ENCODE data around the gene BEND5. TPM values are rescaled to one million over a fixed set of nuclear protein-coding genes. Genes with fewer than 3 reads are reported as not detected.
A peak's percentile ranks its signal among the peaks of the same experiment; 100 is the strongest.

The BEND5 gene
- total and polyA plus RNA-seq, 2 of the 13 experiments (the other 11 are each of a cell fraction or from before 2014, with no cell fraction given): 0.11 TPM; not detected in 1

- TF ChIP-seq PLRG1 (conservative IDR thresholded peaks at IDR 0.05): no peak
Measured at GRCh38 chr1:48701445-48701844, 75.2 kb downstream of the BEND5 start (continued).

GRCh38 chr1:48697066-48697707, 79.5 kb downstream of the BEND5 start:
- H3K4me1 ChIP-seq (ENCODE audit: insufficient read depth, low read length): no peaks in the 10 kb centered on the region
- no TSS peak for BruUV-seq (replicated peaks)
- FAIRE-seq (peak; percentile 53), ATAC-seq (peak; percentile 78), DNase-seq (ENCODE audit: low spot score) (peak; percentile 21)
- no peaks in the 10 kb centered on the region for H3K79me2 ChIP-seq (ENCODE audit: insufficient read depth, low read length)
- H3K4me3 ChIP-seq (replicated peaks in 1 of 3; ENCODE audit: insufficient read depth in 1 of 3, low read depth in 2 of 3, low read length in 3 of 3): no peak overlapping the region
- 25% methylated on average over 2 of the region's 5 CpGs for WGBS (ENCODE audit: low lambda C conversion rate)
- H3K4me2 ChIP-seq (ENCODE audit: low read depth, low read length): no peak overlapping the region
- TF ChIP-seq XRCC5 (optimal IDR thresholded peaks at IDR 0.05; ENCODE audit: low read length) (peak; percentile 74), NR3C1 (CRISPR knock-in tag; IDR thresholded peaks at IDR 0.05) (no peak), ZNF784 (CRISPR knock-in tag; IDR thresholded peaks at IDR 0.05; ENCODE audit: borderline replicate concordance) (no peak), CTCF (CRISPR knock-in tag; IDR thresholded peaks at IDR 0.05) (peak; percentile 76), ZNF501 (CRISPR knock-in tag; IDR thresholded peaks at IDR 0.05) (no peak), STAG1 (CRISPR knock-in tag; IDR thresholded peaks at IDR 0.05) (peak; percentile 33), SMC3 (IDR thresholded peaks at IDR 0.05; ENCODE audit: low read length) (peak; percentile 68), ZNF562 (CRISPR knock-in tag; IDR thresholded peaks at IDR 0.05; ENCODE audit: borderline replicate concordance) (no peak), ZNF841 (CRISPR knock-in tag; IDR thresholded peaks at IDR 0.05; ENCODE audit: borderline replicate concordance) (no peak), ZNF558 (CRISPR knock-in tag; IDR thresholded peaks at IDR 0.05; ENCODE audit: borderline replicate concordance) (no peak)
- no peak overlapping the region for H3K9ac ChIP-seq (ENCODE audit: insufficient read depth, low read depth, low read length)
- intact Hi-C loops (cut with micrococcal nuclease; ENCODE audit: unreplicated experiment) (loop anchor here (1.0 kb wide), 1 partner anchor 125 kb away; no protein-coding TSS in a partner anchor), in situ Hi-C loops (cut with HindIII; ENCODE audit: extremely low pct_ligation_motif_present, low pct_unique_long_range_greater_than_20kb) (loop anchor here (10.0 kb wide), 1 partner anchor 122 kb away; no protein-coding TSS in a partner anchor)
- H2AFZ ChIP-seq (ENCODE audit: low read length): no peak overlapping the region
- no peaks in the 10 kb centered on the region for H3K36me3 ChIP-seq (replicated peaks in 1 of 2; ENCODE audit: control insufficient read depth in 1 of 2, insufficient read depth in 2 of 2, low read length in 2 of 2)
- POLR2A ChIA-PET: no interaction called here
- H3K9me3 ChIP-seq (ENCODE audit: low read length): no peaks in the 10 kb centered on the region
- no peaks in the 10 kb centered on the region for H4K20me1 ChIP-seq (ENCODE audit: insufficient read depth, low read length)
- CTCF ChIA-PET (ENCODE audit: low intra/inter-chr PET ratio, low total read pairs): interaction anchor here (1.5 kb wide), 1 partner anchor 125 kb away, joined by 6 read pairs; no protein-coding TSS in a partner anchor
- H3K27me3 ChIP-seq (ENCODE audit: control insufficient read depth in 1 of 2, insufficient read depth in 2 of 2, low read length in 2 of 2): no peaks in the 10 kb centered on the region; a peak in 2 of 5 replicates
- no peak overlapping the region for H3K27ac ChIP-seq (ENCODE audit: extremely low read length, insufficient read depth, low read length)

All from HepG2 (cell line).